LNCAP (cell line): ENCODE measurements around the gene CD59.

ENCODE experiments used
- TF ChIP-seq, protein P1 (sequence below): fragments of 450-650 bp; IDR thresholded peaks from 2 replicates; pipeline ENCODE4 v1.5.1; 2017; ENCODE audit warnings: mild to moderate bottlenecking

CD59 gene, protein sequence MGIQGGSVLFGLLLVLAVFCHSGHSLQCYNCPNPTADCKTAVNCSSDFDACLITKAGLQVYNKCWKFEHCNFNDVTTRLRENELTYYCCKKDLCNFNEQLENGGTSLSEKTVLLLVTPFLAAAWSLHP

DNA sequence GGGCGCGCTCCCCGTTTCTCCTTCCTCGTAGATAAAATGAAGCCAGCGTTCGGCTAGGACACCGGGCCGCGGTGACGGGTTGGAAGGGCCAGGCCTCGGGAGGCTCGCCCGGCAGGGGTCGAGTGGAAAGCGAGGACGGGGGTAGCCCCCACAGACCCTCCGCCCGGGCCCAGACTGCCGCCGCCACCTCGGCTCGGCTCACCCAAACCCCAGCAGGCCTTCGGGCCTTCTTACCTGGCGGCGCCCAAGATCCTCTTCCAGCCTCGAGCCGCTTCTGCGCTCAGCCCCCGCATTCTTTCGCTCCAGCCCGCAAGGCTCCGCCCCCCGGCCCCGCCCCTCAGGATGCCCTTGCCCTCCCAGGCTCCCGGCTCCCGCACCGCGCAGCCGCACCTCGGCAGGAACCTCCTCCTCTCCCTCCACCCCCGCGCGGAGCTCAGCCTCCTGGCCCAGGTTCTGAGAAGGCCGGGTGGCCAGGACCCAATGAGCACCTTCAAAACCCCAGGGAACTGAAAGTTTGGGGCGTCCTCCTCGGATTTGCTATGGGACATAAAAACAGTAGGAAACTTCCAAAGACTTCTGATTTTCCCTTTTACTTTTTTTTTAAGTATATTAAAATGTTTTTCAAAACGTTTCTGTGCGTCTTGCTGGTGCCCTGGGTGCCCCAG is at the start of gene CD59:
CD59 (minus strand) TSS at position 276 of the 665 bp plus-strand sequence. CDS start 13,978 bp downstream, outside the sequence.
- TF ChIP-seq, protein P1, sequence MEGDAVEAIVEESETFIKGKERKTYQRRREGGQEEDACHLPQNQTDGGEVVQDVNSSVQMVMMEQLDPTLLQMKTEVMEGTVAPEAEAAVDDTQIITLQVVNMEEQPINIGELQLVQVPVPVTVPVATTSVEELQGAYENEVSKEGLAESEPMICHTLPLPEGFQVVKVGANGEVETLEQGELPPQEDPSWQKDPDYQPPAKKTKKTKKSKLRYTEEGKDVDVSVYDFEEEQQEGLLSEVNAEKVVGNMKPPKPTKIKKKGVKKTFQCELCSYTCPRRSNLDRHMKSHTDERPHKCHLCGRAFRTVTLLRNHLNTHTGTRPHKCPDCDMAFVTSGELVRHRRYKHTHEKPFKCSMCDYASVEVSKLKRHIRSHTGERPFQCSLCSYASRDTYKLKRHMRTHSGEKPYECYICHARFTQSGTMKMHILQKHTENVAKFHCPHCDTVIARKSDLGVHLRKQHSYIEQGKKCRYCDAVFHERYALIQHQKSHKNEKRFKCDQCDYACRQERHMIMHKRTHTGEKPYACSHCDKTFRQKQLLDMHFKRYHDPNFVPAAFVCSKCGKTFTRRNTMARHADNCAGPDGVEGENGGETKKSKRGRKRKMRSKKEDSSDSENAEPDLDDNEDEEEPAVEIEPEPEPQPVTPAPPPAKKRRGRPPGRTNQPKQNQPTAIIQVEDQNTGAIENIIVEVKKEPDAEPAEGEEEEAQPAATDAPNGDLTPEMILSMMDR: no peak

DNA sequence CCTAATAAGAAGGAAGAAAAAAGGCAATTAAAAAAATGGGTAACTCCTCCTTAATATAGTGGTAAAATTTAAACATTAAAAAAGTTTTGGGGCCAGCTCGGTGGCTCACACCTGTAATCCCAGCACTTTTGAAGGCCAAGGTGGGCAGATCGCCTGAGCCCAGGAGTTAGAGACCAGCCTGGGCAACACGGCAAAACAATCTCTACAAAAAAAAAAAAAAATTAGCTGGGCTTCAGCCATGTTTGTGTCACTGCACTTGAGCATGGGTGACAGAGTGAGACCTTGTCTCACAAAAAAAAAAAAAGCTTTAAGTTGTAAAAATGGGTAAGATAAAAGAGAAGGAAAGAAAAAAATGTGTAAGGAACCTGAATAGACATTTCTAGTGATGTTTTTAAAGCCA is 49.4 kb upstream of the CD59 start:
- TF ChIP-seq, protein P1: no peak

DNA sequence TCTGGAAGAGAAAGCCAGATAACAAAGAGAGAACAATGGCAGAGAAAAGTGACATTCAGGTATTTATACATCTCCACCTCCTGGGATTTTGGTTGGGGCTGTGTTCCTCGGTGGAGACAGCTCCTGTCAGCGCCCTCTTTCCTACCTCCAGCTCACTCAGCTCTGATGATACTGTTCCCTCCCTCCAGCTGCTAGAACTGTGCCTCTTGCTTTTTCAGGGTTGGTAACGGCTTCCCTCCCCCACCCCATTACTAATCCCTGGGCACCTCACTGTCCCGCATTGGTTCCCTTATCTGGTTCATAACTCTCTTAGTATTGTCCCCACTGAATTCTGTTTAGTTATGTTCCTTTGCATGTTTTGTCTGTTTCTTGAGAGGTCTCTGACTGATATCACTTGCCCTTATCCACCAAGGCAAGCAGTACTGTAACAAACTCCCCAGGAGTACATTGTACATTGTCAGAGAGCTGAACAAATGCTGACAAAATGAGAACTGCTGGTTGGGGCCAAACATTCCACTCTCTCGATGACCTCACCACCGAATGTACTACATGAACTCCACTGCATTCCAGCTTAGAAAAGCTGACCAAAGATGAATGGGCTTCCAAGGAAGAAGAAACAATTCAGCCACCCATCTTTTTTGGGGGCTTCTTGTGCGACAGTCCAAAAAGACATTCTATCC is 43.8 kb upstream of the CD59 start:
- TF ChIP-seq, protein P1: no peak

DNA sequence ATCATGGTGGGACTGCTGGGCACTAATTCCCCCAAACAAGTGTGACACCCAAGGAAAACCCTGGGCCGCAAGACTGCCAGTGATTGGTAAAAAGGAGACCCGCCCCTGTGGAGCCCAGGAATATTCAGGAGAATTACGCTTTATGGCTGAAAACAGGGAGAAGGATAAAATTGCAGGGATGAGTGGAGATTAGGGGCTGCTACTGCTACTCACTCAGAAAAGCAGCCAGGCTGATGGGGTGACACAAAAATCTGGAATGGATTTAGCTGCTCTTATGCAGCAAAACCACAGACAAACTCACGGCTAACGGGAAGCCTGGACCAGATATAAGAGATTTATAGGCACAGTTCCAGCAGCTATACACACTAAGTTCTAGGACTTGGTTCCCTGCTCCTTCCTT is 42.5 kb upstream of the CD59 start:
- TF ChIP-seq, protein P1: no peak

DNA sequence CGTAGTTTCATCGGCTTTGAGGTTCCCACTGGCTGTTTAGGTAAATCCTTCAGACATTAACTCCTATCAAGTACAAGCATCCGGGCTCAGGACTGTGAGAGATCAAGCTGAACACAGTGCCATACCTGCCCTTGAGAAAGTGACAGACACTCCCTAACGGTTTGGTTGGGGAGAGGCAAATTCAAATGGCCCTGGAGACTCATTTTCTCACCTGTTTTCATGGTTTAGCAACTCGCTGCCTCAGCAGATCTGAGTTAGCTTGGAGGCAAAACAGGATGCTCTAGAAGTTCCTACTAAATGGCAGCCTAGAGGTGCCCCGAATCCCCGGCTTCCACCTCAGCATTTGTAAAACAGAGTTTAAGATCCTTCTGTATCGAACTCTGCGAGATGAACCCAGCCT is 41.7 kb upstream of the CD59 start:
- TF ChIP-seq, protein P1: no peak

DNA sequence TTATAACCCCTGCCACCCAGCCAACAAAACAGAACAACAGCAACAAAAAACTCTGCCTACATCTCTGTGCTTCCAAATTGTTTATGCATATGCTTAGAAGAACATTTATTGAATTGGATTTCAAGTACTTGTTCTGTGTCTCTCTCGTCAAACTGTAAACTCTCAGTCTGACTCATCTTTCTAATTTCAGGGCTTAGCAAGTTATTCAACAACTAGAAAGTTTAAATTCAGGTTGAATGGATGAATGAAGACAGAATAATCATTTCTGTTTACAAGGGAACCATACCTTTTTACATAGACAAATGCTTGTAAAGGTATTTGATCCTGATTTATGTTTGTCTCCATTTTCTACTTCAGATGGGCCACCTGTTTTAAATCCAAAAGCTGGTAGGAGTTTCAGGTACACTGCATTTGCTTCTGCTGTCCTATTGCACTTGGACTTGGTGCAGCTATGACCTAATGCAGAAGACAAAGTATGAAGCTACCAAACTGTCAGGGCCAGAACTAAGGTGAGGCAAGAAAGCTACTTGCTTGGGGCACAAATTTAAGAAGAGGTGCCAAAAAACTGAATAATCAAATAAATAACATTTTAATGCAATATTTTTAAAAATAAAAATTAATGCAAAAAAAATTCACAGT is 39.7 kb upstream of the CD59 start:
- TF ChIP-seq, protein P1: no peak

DNA sequence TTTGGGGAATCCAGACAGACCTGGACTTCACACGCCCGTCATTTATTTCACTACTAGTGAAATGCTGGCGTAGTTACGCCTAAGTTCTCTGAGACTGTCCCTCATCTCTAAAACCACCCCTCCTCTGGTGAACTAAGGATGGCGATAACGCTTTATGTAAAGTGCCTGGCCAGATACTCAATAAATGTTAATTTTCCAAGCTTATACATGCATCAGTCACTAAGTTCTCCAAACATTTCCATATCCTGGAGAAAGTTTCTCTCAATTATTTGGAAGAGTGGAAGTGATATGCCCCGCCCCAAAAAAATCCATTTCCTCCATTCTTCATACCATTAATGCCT is 39.2 kb upstream of the CD59 start:
- TF ChIP-seq, protein P1: no peak
